HG03342 (cell line): ENCODE results near the gene MR1.

Experiments
- ATAC-seq: cut with Tn5 transposase; IDR thresholded peaks from one replicate; pipeline ENCODE4 v1.9.1; 2021; ENCODE audit warnings: mild to moderate bottlenecking, moderate library complexity; ENCODE audit not compliant: unreplicated experiment

The MR1 gene

DNA sequence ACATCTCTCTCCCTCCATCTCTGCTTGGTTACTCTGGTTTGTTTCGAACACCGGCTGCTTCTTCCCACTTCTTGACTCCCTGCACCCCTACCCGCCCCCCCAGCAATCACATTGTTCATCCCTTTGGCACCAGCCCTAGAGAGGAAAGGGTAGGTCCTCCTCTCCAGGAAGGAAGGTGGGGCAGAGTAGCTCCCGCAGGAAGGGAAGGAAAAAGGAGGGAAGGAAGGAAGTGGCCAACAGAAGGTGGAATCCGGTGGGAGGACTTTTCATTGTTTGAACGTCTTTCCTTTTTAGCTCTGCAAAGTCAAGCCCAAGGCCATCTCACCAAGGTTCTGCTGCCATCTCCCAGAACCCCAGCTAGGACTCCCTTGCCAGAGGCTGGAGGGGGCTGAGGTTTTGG is 72.7 kb downstream of the MR1 start:
- no peak for ATAC-seq

GRCh38 chr1:181107711-181108110 is 73.9 kb downstream of the MR1 start:
- ATAC-seq: no peak

- ATAC-seq: no peak
These were observed 74.6 kb downstream of the MR1 start for GRCh38 chr1:181108304-181108867.

GRCh38 chr1:181110013-181110412 is 76.2 kb downstream of the MR1 start:
- no peak for ATAC-seq
